Omental fat pad (tissue), 4 donors: Measurements from ENCODE around the gene OR2J1. TPM values are rescaled to one million over a fixed set of nuclear protein-coding genes. Genes with fewer than 3 reads are reported as not detected.
"Not testable (repeated sequence)": the region's sequence is repeated elsewhere in the genome, so short reads cannot be mapped to it uniquely, and the experiment has no call there.

Experiments used
- ATAC-seq: fragments of 150-250 bp; one replicate; pipeline ENCODE4 v1.9.1; 2016; ENCODE audit warnings: mild to moderate bottlenecking, moderate library complexity; ENCODE audit not compliant: low FRiP score
- DNase-seq: peaks from one replicate; pipeline ENCODE4 v3.0.0-alpha.2; 2019; ENCODE audit warnings: low spot score
- CTCF ChIP-seq, 3 donors: fragments of 450-650 bp; IDR thresholded peaks; one replicate each; pipeline ENCODE4 v1.5.1; 2016 to 2017; ENCODE audit warnings: antibody characterized with exemption in 3 of 3, mild to moderate bottlenecking in 3 of 3, moderate library complexity in 2 of 3
- total RNA-seq, 4 donors: library from RNA; depleted of rRNA; stranded (reverse); fragments of >200 nt; gene quantifications; one replicate each; pipeline ENCODE4 v1.1.0, GENCODE V29; 2016

The OR2J1 gene
- total RNA-seq, 4 donors from 2014 or later, result not detected

- no peak for ATAC-seq
- TF ChIP-seq CTCF (IDR thresholded peaks at IDR 0.05), result no peak
- no peak for DNase-seq
Observed at GRCh38 chr6:29131691-29132090, 32.4 kb downstream of the OR2J1 start.

GRCh38 chr6:29137724-29138123 lies 38.4 kb downstream of the OR2J1 start:
- DNase-seq (no peak), ATAC-seq (no peak)
- TF ChIP-seq CTCF (IDR thresholded peaks at IDR 0.05), result no peak

- ATAC-seq (no peak), DNase-seq (no peak)
Observed at GRCh38 chr6:29141606-29142005, 42.3 kb downstream of the OR2J1 start.

GRCh38 chr6:29142309-29142708 lies 43.0 kb downstream of the OR2J1 start:
- DNase-seq, result no peak
- no peak for TF ChIP-seq CTCF (IDR thresholded peaks at IDR 0.05)
- no peak for ATAC-seq

More at GRCh38 chr6:29141606-29142005, 42.3 kb downstream of the OR2J1 start:
- no peak for TF ChIP-seq CTCF (IDR thresholded peaks at IDR 0.05)

GRCh38 chr6:29146179-29146578 lies 46.9 kb downstream of the OR2J1 start:
- DNase-seq (no peak), ATAC-seq (no peak)
- no peak for TF ChIP-seq CTCF (IDR thresholded peaks at IDR 0.05)

- no peak for TF ChIP-seq CTCF (IDR thresholded peaks at IDR 0.05)
- no peak for DNase-seq
- no peak for ATAC-seq
Observed at GRCh38 chr6:29147074-29147473, 47.8 kb downstream of the OR2J1 start.

- not testable (repeated sequence) for DNase-seq, ATAC-seq
Observed at GRCh38 chr6:29149444-29149843, 50.2 kb downstream of the OR2J1 start.

Other genes starting within 250 kb of the OR2J1 start
- gene TRIM27, start 175.5 kb upstream of the OR2J1 start, total RNA-seq, result 10 to 100 TPM; 37.0 to 75.2 (median 58.4) TPM
- 1 to 10 TPM in 1 of 4 donors, under 1 TPM in 3; 0.36 to 1.9 (median 0.59) TPM for gene ZNF311, start 94.2 kb upstream of the OR2J1 start, total RNA-seq
- gene OR2W1, start 54.3 kb upstream of the OR2J1 start, total RNA-seq, result not detected
- not detected for gene OR2B3, start 12.2 kb upstream of the OR2J1 start, total RNA-seq
- gene OR2J3, start 8.6 kb downstream of the OR2J1 start, total RNA-seq, result not detected
- gene OR2J2, start 71.4 kb downstream of the OR2J1 start, total RNA-seq, result not detected
- gene OR14J1, start 202.2 kb downstream of the OR2J1 start, total RNA-seq, result not detected